22Rv1 (cell line): Measurements from ENCODE around the gene PLA2G6.

ENCODE experiments used
- H3K27ac ChIP-seq: fragments of 450-650 bp; 2 replicates; pipeline ENCODE4 v1.5.1; 2017
- CTCF ChIP-seq: fragments of 450-650 bp; IDR thresholded peaks from 2 replicates; pipeline ENCODE4 v1.5.1; 2017; ENCODE audit warnings: mild to moderate bottlenecking
- ZFX ChIP-seq: fragments of 450-650 bp; IDR thresholded peaks from 2 replicates; pipeline ENCODE4 v1.6.1; 2017; ENCODE audit warnings: antibody characterized with exemption, borderline replicate concordance

The PLA2G6 gene

GRCh38 chr22:38078046-38078840 is 103.4 kb downstream of the PLA2G6 start:
- H3K27ac ChIP-seq, result no peak overlapping the region
- TF ChIP-seq CTCF (no peak), ZFX (no peak)

GRCh38 chr22:38077595-38077994 is 104.0 kb downstream of the PLA2G6 start:
- TF ChIP-seq ZFX, result no peak
- no peak overlapping the region for H3K27ac ChIP-seq

GRCh38 chr22:38077096-38077495 is 104.5 kb downstream of the PLA2G6 start:
- TF ChIP-seq ZFX (no peak), CTCF (no peak)
- no peak overlapping the region for H3K27ac ChIP-seq

- TF ChIP-seq ZFX (no peak), CTCF (no peak)
- no peak overlapping the region for H3K27ac ChIP-seq
Measured at GRCh38 chr22:38075961-38076360, 105.7 kb downstream of the PLA2G6 start.

GRCh38 chr22:38075105-38075825 is 106.4 kb downstream of the PLA2G6 start:
- no peak for TF ChIP-seq CTCF
- TF ChIP-seq ZFX, result no peak
- no peak overlapping the region for H3K27ac ChIP-seq

GRCh38 chr22:38074181-38075104 is 107.2 kb downstream of the PLA2G6 start:
- H3K27ac ChIP-seq, result no peak overlapping the region
- no peak for TF ChIP-seq CTCF
- no peak for TF ChIP-seq ZFX
